GM19324 (cell line): ENCODE results near the gene DHRS12.

Source experiments
- ATAC-seq: cut with Tn5 transposase; IDR thresholded peaks from one replicate; pipeline ENCODE4 v1.9.1; 2021; ENCODE audit warnings: mild to moderate bottlenecking, moderate library complexity; ENCODE audit not compliant: unreplicated experiment, low FRiP score

DHRS12 gene

DNA sequence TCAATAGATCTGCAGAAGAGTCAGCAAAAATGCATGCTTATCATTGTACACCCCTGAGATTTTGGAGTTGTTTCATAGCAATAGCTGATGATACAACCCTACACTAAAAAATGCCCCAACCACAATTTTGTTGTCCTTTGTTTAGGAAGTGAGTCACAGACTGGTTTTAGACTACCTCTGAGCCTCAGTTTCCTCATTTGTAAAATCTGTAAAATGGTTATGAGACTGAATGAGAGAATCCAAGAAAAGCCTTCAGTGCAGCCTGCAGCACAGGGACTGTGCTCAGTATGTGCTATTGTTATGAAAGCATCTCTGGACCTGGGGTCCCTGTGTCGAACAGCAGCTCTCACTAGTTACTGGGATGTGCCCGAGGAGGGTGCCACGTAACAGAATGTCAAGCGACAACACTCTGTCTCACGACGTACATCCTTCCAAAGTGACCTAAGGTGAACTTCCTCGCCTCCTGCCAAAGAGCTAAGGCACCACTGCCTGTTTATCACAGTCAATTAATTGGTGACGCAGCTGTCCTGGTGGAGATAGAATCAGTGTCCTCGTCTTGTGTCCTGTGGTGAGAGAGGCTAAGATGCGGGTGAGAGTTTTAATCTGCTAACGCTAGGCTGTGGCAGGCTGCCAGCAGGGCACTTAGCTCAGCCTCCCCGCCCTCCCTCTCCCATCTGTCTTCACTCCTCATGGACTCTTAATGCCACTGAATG is 18.1 kb downstream of the DHRS12 start:
- ATAC-seq = no peak

DNA sequence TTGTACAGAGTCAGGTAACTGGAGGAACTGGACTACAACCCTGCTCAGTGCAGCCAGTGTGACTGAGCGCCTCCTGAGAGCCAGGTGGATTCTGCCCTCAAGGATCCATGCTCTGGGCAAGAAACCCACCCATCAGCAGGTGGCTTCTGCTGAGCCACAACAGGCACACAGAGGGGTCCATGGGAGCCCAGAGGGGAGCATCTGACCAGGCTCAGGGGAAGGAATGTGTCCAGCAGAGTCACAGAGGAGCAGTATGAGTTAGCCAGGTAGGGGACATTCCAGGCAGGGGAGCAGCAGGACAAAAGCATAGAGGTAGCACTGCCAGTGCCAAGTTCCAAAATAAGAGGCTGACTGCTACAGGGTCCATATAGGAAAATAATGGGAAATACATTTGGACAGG is 19.9 kb downstream of the DHRS12 start:
- ATAC-seq = no peak

DNA sequence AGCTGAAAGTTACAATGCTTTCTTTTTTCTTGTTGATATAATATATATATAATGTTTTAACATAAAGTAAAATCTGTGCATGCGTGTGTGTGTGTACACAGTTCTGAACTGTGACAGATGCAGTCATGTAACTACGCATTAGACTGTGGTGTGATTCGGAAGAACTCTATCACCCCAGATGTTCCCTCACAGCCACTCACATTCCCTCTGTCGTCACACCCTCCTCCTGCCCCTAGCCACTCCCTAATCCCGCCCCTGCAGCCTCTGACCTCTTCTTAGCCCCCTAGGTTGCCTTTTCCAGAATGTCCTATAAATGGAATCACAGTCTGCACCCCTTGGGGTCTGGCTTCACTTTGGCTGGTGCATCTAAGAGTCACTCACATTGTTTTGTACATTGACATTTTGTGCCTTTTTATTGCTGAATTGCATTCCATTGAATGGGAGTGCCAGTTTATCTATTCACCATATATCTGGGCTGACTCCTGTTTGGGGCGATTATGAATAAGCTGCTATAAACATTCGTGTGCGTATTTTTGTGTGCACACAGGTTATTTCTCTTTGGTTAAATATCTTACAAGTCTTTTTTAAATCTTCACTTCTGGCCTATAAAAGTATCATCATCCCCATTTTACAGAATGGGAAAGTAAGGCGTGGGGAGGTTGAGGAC is 20.4 kb downstream of the DHRS12 start:
- ATAC-seq = no peak

DNA sequence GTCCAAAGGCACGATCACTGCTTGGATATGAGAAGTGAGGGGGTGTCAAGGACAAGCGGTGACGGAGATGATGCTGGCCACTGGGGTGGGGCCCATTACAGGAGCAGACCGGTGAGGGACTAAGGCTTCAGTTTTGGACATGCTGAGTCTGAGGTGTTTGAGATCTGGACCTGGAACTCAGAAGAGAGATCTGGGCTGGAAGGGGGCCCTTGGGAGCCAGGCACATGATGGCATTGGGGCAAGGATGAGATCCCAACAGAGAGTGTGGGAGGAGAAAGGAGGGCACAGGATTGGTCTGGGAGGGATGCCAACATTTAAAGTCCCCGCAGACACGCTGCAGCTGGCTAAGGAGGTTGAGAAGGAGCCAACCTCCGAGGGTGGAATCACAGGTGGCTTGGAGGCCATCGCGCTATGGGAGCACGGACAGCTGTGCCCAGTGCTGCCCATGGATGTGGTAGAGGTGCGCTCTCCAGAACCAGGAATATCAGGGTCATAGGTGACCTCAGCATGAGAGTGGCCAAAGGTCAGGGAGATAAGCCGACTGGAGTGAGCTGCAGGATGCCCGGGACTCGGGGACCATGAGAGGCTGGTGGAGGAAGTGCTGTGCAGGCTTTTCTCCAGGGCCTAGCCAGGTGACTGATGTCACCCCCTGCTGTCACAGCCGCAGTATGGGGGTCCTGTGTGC is 21.8 kb downstream of the DHRS12 start:
- ATAC-seq = no peak

DNA sequence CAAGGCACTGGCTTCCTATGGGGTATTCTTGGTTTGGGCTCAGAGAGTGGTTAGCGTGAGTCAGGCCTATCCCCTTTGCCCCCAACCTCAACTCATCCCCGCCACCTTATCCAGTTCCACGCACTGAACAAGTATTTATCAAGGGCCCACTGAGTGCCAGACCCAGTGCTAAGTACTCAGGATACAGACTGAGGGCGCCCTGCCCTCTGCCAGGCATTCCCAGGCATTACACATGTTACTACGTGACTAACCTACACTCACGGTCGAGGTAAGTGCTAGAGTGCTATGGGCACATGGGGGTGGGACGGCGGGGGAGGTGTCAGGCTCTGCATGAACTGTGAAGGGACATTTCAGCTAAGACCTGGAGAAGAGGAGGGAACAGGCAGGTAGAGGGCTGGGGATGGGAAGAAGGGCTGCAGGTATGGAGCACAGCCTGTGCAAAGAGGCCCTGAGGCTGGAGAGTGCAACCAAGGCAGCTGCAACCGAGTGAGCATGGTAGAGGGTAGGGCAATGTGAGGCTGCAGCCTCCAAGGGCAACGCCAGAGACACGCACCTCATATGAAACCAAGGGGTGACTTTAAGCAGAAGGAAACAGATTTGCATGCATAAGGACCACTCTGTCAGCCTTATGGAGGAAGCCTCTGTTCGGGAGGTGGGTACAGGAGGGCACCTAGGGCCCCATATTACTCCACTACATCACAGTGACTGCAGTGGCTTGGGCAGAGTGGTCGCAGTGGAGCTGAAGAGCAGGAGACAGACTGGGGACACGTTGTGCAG is 22.5 kb downstream of the DHRS12 start:
- no peak for ATAC-seq

DNA sequence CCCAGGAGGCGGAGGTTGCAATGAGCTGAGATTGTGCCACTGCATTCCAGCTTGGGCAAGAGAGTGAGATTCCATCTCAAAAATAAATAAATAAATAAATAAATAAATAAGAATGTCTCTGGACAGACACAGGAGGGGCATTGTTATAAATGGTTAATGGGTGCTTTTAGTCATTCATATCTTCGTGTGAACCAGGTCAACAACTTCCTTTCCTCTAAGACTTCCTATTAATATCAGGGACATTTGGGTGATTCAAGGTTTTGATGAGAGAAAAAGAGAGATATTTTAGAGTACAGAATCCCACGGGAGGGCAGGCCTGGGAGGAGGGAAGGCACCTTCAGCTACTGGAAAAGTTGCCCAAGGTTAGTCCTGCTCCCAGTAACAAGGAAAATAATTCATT is 23.9 kb downstream of the DHRS12 start:
- no peak for ATAC-seq

DNA sequence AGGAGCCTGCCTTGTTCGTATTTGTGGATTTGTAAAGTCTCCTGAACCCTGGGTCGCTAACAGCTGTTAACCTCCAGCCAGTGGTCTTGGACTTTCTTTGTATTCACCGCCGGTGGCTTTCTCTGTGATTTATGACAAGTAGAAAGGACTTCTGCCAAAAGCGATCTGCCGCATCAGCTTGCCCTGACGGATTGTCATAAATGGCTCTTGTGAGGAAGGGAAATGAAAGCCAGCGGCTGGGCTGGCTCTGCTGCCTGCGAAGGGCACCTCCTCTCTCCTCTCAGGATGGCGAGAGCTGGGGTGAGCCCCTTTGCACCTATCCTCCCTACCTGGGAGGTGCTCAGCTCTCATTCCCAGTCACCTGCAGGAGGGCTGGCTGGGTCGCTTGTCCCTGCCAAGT is 25.6 kb downstream of the DHRS12 start:
- no peak for ATAC-seq

DNA sequence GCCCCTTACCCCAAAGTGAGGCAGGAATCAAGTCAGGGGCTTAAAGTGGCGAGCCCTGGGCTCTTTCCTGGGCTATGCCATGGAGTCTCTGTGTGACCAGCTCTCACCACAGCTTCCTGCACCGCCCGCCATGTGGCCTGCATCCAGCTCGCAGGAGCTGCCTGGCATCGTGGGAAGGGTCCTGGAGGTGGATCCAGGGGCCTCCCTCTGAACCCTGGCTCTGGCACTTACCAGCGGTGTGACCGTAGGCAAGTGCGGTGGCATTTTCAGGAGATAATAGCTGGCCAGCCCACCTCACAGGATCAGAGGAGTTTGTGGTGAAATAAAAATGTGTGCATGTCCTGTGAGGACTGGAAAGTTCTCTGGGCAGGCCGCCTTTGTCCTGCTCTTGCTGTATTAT is 26.0 kb downstream of the DHRS12 start:
- ATAC-seq = no peak

DNA sequence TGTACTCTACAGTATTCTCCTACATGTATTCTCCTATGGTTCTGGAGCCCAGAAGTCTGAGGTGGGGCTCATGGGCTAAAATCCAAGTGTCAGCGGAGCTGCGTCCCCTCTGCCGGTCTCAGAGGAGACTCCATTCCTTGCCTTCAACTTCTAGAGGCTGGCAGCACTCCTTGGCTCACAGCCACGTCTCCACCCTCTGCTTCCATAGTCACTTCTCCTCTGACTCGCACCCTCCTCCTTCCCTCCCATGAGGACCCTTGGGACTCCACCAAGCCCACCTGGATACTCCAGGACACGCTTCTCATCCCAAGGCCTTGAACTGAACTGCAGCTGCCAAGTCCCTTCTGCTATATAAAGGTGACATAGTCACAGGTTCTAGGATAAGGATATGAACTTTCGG is 27.8 kb downstream of the DHRS12 start:
- no peak for ATAC-seq

DNA sequence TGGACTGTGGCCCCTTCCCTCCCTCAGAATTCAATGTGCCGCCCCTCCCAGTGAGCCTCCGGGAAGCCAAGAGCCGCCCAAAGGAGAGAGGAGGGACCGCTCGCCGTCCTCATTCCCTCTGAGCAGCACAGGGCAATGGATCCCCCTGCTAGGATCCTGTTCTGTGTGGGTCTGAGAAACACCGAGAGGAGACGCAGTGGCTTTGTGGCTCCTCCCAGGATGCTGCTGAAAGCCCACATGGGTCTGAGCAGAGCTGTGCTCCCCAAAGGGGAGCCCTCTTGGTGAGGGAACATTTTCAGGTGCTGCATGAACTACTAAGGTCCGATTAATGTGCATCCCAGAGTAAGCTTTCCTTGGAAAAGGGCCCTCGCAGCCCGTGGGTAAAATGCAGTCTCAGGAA is 30.4 kb downstream of the DHRS12 start:
- ATAC-seq = no peak

DNA sequence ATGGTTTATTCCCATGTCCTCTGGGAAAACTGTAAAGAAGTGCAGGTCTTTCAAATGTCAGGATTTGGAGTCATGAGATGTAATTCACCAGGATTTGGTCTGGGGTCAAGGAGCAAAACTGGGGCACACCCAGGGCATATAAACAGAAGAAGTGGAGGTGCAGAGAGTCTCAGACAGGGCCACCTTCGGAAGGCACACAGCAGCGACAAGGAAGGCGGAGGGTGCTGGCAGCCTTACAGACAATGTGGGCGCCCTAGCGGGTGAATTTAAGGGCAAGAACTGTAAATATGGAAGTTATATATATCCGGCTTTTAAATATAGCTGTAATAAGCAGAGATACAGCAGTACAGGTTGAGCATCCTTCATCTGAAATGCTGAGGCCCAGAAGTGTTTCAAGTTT is 31.2 kb downstream of the DHRS12 start:
- ATAC-seq = no peak

DNA sequence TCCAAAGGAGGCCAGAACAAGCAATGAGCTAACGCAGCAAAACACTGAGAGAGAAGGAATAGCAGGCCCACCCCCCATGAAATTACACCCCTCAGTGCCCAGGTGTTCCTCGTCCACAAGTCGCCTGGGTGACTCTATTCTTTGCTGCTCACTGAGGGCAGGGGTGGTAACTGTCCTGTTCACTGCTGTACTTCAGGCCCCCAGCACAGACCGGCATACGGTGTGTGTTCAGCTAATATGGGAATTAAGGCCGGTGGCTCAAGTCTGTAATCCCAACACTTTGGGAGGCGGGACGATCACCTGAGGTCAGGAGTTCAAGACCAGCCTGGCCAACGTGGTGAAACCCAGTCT is 31.9 kb downstream of the DHRS12 start:
- ATAC-seq = no peak

DNA sequence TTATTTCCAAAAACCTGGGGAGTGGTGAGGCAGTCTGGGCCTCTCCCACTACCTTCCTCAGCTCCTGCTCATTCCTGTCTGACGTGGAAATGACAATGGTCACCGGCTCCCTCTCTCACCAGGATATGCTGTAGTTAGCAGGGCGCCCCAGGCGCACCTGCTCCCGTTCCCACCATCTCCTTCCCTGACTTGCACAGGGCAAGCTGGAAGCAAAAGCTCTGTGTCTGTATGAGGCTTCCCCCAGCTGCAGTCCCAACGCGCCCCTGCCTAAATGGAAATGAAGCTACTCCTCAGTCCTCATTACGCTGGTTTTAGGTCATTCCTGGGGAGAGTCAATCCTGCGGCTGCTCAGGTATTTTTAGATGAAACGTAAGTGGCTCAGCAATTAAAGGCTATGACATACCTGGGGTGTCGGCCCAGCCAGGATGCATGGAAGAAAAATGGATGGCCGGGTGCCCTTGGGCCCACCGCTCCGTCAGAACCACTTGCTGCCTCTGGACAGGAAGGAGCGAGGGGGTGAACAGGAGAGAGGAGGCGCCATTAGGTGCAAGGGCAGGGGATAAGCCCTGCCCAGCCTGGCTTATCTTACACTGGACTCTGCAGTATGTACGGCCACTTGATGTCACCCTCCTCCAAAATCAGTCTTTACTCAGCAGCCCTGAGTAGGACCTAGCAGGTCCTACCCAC is 32.4 kb downstream of the DHRS12 start:
- no peak for ATAC-seq

DNA sequence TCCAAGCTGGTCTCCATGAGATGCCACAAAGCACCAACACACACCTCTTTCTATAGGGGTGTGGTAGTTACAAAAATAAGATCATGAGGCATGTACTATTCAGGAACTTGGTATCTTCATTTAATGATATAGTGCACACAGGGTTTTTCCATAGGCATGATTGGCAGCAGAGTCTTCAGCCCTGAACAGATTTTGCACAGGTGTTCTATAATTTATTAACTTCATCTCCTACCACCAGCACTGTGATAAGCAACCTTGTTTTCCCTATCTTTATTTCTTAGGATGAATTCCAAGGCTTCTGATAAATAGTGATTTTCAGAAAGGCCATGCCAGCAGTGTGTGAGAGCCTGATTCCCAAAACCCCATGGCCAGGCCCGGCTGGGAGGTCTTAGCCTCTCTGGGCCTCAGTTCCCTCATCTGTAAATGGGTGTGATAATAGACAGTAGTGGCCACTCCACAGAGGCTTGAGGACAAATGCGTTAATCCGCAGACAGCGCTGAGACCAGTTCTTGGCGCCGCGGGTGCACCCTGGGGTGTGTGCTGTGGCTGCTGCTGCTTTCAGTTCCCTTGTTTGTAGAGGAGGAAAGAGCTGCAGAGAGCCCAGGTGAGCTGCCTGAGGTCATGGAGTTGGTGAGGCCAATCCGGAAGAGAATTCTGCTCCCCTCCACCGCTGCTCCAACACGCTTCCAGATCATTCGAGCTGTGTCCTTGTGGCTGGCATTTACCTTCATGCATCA is 33.1 kb downstream of the DHRS12 start:
- ATAC-seq = no peak

DNA sequence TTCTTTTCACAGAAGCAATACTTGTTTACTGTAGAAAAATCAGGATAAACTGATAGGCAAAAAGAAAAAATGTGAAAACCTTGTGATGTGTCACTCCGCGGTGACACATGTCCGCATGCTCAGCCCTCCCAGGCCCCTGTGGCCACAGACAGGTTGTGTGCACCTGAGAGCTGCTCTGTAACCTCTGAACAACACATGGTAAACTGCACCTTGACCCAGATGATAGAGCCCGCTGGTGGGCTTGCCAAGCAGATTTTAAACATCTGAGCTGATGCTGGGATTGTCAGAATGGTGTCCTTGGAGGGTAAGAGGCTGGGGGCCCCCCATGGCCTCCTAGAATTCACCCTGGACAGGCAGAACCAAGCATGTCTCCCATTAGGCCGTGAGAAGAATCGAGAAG is 33.8 kb downstream of the DHRS12 start:
- ATAC-seq = no peak

DNA sequence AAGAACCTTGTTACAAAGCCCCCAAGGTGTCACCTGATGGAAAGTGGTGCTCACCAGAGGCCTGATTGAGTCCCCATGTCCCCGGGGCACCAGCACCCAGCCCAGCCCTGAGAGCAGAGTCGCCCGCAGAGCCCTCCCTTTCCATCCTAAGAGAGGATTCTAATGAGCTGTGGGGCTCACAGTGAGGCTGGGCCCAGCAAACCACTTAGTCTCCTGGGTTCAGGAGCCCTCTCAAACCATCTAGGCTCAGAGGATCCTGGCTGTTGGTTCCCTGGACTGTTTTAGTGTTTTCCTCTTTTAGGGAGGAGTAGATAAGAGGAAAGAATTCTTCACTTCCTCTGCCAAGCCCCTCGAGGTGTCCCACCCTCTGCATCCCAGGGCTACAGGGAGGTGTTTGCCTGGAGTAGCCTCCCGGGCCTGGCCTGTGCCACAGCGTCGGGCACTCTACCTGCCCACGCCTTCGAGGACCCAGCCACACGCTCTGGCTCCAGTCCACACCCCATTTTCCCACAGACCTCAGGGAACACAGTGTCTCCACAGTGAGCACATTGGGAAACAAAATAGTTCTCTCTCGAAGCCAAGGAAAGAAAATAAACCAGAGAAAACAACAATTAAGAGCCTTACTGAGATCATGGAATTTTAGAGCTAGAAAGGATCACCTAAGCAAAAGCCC is 34.4 kb downstream of the DHRS12 start:
- ATAC-seq = no peak

DNA sequence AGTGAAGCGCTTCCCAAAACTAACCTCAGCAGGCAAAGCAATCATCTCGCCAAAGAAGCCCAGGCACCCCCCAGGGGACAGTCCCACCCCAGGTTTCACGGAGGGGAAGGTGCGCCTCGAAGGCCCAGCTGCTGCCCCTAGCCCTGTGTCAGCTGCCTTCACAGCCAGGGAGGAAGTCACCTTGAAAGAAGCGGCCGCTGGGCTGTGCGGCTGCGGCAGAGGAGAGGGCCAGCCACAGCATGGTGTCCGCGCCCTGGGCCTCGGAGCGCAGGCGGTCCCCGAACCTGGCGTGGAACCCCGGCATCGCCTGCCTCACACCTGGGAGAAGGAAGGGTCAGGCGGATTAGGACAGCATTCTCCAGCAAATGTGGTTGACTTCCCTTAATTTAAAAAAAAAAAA is 35.0 kb downstream of the DHRS12 start:
- no peak for ATAC-seq

DNA sequence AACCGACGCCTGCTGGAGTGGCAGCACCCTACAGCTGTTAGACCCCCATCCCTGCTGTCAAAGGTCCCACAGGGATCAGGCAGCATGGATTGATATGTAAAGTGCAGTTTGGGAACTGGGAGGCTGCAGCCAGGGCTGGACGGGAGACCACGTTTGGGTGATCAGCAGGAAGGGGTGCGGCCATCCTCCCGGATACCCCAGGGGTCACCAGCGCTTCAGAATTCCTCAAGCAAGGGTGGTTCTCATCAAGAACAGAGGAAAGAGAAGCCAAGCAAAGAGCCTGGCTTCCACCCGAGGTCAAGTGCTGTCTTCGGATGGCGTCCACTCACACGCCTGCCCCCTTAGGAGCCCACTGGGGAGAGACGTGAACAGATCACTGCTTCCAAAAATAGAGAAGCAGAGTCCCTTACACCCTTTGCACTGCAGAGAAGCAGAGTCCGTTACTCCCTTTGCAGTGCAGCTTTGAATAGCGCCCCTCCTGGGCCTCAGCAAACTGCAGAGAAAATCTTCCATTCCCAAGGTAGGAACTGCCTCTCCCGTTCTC is 35.5 kb downstream of the DHRS12 start:
- no peak for ATAC-seq

DNA sequence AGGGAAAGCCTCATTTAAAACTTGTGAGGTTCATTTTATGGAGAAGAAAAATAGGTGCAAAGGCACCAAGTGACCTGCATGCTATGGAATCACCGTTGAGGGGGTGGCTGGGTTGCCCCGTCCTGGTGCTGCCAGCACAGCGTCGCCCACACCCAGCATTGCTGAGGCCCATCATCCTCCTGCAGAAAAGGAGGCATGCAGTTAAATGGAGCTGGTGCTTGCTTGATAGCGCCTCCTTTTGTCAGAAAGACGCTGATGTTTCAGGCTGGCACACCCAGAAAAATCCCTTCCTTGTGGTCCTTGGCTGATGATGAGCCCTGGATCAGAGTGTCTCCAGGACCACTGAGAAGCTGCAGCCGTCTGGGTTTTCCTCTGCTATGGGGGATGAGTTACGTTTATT is 36.9 kb downstream of the DHRS12 start:
- ATAC-seq = no peak
